Osteoblast (primary cell): Measurements from ENCODE around the gene NCAPD2. TPM values are rescaled to one million over a fixed set of nuclear protein-coding genes. Genes with fewer than 3 reads are reported as not detected.
"Not testable (repeated sequence)": the region's sequence is repeated elsewhere in the genome, so short reads cannot be mapped to it uniquely, and the experiment has no call there.

Experiments
- DNase-seq: peaks from one replicate; pipeline ENCODE4 v3.0.0; 2011; ENCODE audit warnings: low spot score, mixed read lengths; ENCODE audit not compliant: insufficient read length; ENCODE audit errors: missing footprints
- H2AFZ ChIP-seq: 2 replicates; pipeline ENCODE4 v1.6.0; 2011; ENCODE audit warnings: mild to moderate bottlenecking, low read length
- H3K27ac ChIP-seq: 2 replicates; pipeline ENCODE4 v1.5.1; 2011; ENCODE audit warnings: mild to moderate bottlenecking, low read depth, low read length, moderate library complexity
- H3K27me3 ChIP-seq: 2 replicates; pipeline ENCODE4 v1.6.0; 2012; ENCODE audit warnings: mild to moderate bottlenecking, control low read depth, inconsistent platforms, low read length, moderate library complexity; ENCODE audit not compliant: insufficient read depth
- H3K36me3 ChIP-seq: 2 replicates; pipeline ENCODE4 v1.5.1; 2011; ENCODE audit warnings: mild to moderate bottlenecking, low read length, control low read depth, moderate library complexity; ENCODE audit not compliant: insufficient read depth
- H3K4me1 ChIP-seq: 2 replicates; pipeline ENCODE4 v1.5.1; 2011; ENCODE audit warnings: mild to moderate bottlenecking, low read length, control low read depth, moderate library complexity; ENCODE audit not compliant: insufficient read depth
- H3K4me2 ChIP-seq: 2 replicates; pipeline ENCODE4 v1.6.0; 2011; ENCODE audit warnings: mild to moderate bottlenecking, low read length; ENCODE audit not compliant: insufficient read depth
- H3K4me3 ChIP-seq: fragments of 200-600 bp; sonication (generic); 3 replicates; pipeline ENCODE4 v1.5.1; 2012; ENCODE audit warnings: mild to moderate bottlenecking, low read length, inconsistent platforms; ENCODE audit not compliant: insufficient read depth
- H3K79me2 ChIP-seq: 2 replicates; pipeline ENCODE4 v1.6.0; 2012; ENCODE audit warnings: mild to moderate bottlenecking, low read length, control low read depth, inconsistent platforms; ENCODE audit not compliant: insufficient read depth
- H3K9me3 ChIP-seq: 2 replicates; pipeline ENCODE4 v1.5.1; 2011; ENCODE audit warnings: low read depth, low read length, control low read depth
- H4K20me1 ChIP-seq: 2 replicates; pipeline ENCODE4 v1.6.0; 2012; ENCODE audit warnings: mild to moderate bottlenecking, low read length, control low read depth; ENCODE audit not compliant: insufficient read depth
- total RNA-seq: library from RNA; depleted of rRNA; stranded (reverse); fragments of >200 nt; gene quantifications from 2 replicates; pipeline ENCODE4 v1.2.3, GENCODE V29; 2012
- TF ChIP-seq, protein P1 (sequence below): IDR thresholded peaks from 2 replicates; pipeline ENCODE4 v1.5.1; 2011; ENCODE audit warnings: mild to moderate bottlenecking, low read depth, low read length, moderate library complexity; ENCODE audit errors: extremely low read depth

Gene NCAPD2
- total RNA-seq, 1 donor, result 21.0 TPM

DNA sequence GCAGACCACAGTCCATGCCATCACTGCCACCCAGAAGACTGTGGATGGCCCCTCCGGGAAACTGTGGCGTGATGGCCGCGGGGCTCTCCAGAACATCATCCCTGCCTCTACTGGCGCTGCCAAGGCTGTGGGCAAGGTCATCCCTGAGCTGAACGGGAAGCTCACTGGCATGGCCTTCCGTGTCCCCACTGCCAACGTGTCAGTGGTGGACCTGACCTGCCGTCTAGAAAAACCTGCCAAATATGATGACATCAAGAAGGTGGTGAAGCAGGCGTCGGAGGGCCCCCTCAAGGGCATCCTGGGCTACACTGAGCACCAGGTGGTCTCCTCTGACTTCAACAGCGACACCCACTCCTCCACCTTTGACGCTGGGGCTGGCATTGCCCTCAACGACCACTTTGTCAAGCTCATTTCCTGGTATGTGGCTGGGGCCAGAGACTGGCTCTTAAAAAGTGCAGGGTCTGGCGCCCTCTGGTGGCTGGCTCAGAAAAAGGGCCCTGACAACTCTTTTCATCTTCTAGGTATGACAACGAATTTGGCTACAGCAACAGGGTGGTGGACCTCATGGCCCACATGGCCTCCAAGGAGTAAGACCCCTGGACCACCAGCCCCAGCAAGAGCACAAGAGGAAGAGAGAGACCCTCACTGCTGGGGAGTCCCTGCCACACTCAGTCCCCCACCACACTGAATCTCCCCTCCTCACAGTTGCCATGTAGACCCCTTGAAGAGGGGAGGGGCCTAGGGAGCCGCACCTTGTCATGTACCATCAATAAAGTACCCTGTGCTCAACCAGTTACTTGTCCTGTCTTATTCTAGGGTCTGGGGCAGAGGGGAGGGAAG, 43.9 kb downstream of the NCAPD2 start:
- Histone ChIP-seq H3K4me1 (peaks cover 40% of the 10 kb centered on the region), H3K4me3 (peak overlapping the region; percentile 95), H3K27ac (peak overlapping the region; percentile 95), H3K36me3 (peaks cover 69% of the 10 kb centered on the region), H4K20me1 (peaks cover 57% of the 10 kb centered on the region), H3K4me2 (peak overlapping the region; percentile 98), H3K79me2 (peaks cover 42% of the 10 kb centered on the region)
- H2AFZ ChIP-seq, H3K27me3 ChIP-seq, H3K9me3 ChIP-seq: not testable (repeated sequence)
- DNase-seq, result peak; percentile 78
- TF ChIP-seq, protein P1, sequence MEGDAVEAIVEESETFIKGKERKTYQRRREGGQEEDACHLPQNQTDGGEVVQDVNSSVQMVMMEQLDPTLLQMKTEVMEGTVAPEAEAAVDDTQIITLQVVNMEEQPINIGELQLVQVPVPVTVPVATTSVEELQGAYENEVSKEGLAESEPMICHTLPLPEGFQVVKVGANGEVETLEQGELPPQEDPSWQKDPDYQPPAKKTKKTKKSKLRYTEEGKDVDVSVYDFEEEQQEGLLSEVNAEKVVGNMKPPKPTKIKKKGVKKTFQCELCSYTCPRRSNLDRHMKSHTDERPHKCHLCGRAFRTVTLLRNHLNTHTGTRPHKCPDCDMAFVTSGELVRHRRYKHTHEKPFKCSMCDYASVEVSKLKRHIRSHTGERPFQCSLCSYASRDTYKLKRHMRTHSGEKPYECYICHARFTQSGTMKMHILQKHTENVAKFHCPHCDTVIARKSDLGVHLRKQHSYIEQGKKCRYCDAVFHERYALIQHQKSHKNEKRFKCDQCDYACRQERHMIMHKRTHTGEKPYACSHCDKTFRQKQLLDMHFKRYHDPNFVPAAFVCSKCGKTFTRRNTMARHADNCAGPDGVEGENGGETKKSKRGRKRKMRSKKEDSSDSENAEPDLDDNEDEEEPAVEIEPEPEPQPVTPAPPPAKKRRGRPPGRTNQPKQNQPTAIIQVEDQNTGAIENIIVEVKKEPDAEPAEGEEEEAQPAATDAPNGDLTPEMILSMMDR, result peak; percentile 72

- Histone ChIP-seq H4K20me1 (peaks cover 57% of the 10 kb centered on the region), H3K36me3 (peaks cover 73% of the 10 kb centered on the region), H3K4me1 (peaks cover 33% of the 10 kb centered on the region), H3K79me2 (peaks cover 48% of the 10 kb centered on the region), H3K4me2 (no peak overlapping the region), H3K4me3 (no peak overlapping the region), H3K27ac (peak overlapping the region; percentile 95), H3K27me3 (no peaks in the 10 kb centered on the region), H3K9me3 (no peaks in the 10 kb centered on the region), H2AFZ (no peak overlapping the region)
- TF ChIP-seq, protein P1, result no peak
- peak; percentile 72 for DNase-seq
Observed at GRCh38 chr12:6538420-6539313, 44.8 kb downstream of the NCAPD2 start.

DNA sequence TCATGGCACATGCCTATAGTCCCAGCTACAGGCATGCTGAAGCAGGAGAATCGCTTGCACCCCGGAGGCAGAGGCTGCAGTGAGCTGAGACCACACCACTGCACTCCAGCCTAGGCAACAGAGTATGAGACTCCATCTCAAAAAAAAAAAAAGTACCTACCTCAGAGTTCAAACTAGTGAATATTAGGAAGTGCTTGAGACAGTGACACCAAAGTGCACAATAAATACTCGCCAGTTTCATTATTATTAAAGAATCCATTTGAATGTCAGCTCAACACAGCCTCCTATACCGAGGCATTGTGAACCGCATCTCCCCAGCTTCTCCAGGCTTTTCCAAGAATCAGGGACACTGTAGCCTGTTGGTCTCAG, 45.4 kb downstream of the NCAPD2 start:
- H3K4me2 ChIP-seq, result no peak overlapping the region
- DNase-seq, result no peak
- TF ChIP-seq, protein P1, result no peak
- H3K27me3 ChIP-seq, result no peaks in the 10 kb centered on the region
- peaks cover 78% of the 10 kb centered on the region for H3K36me3 ChIP-seq
- peaks cover 57% of the 10 kb centered on the region for H4K20me1 ChIP-seq
- H3K4me3 ChIP-seq, result no peak overlapping the region
- peaks cover 33% of the 10 kb centered on the region for H3K4me1 ChIP-seq
- peak overlapping the region; percentile 95 for H3K27ac ChIP-seq
- no peak overlapping the region for H2AFZ ChIP-seq
- no peaks in the 10 kb centered on the region for H3K9me3 ChIP-seq
- H3K79me2 ChIP-seq, result peaks cover 49% of the 10 kb centered on the region
